Activated naive CD4-positive, alpha-beta T cell treated with anti-CD3 and anti-CD28 coated beads for 36 hours (primary cell): ENCODE results near the gene UCHL3. TPM values are rescaled to one million over a fixed set of nuclear protein-coding genes. Genes with fewer than 3 reads are reported as not detected.
A peak's percentile ranks its signal among the peaks of the same experiment; 100 is the strongest.

ENCODE experiments used
- CTCF ChIA-PET: fragments of 350-600 bp; sonication (Branson Sonifier 250); formaldehyde crosslinking; loops from one replicate; lab custom pipeline; 2021; ENCODE audit warnings: antibody characterized with exemption; lab: Charles Lee
- DNase-seq: peaks from one replicate; pipeline ENCODE4 v3.0.0-alpha.2; 2020
- H3K27ac Mint-ChIP-seq: one replicate; pipeline ENCODE4 v1.8.0; 2021; ENCODE audit warnings: mild to moderate bottlenecking, mixed read lengths
- H3K27me3 Mint-ChIP-seq: one replicate; pipeline ENCODE4 v1.8.0; 2021; ENCODE audit warnings: low read depth, mixed read lengths
- H3K36me3 Mint-ChIP-seq: one replicate; pipeline ENCODE4 v1.8.0; 2021; ENCODE audit warnings: low read depth, mixed read lengths
- H3K4me1 Mint-ChIP-seq: one replicate; pipeline ENCODE4 v1.8.0; 2021; ENCODE audit warnings: low read depth, mixed read lengths
- H3K4me3 Mint-ChIP-seq: one replicate; pipeline ENCODE4 v1.8.0; 2021; ENCODE audit warnings: mild to moderate bottlenecking, moderate library complexity, mixed read lengths
- H3K9me3 Mint-ChIP-seq: one replicate; pipeline ENCODE4 v1.8.0; 2021; ENCODE audit warnings: mixed read lengths
- intact Hi-C: fragments of 100-400 bp; cut with micrococcal nuclease; formaldehyde crosslinking; loops from one replicate; pipeline ENCODE4 v1.15.1; 2023
- total RNA-seq, 2 experiments: library from RNA; stranded (reverse); gene quantifications; one replicate each; pipeline ENCODE4 v1.2.3, GENCODE V29; 2021

The UCHL3 gene
- total RNA-seq = 10 to 100 TPM; 37.3 to 37.6 TPM

DNA sequence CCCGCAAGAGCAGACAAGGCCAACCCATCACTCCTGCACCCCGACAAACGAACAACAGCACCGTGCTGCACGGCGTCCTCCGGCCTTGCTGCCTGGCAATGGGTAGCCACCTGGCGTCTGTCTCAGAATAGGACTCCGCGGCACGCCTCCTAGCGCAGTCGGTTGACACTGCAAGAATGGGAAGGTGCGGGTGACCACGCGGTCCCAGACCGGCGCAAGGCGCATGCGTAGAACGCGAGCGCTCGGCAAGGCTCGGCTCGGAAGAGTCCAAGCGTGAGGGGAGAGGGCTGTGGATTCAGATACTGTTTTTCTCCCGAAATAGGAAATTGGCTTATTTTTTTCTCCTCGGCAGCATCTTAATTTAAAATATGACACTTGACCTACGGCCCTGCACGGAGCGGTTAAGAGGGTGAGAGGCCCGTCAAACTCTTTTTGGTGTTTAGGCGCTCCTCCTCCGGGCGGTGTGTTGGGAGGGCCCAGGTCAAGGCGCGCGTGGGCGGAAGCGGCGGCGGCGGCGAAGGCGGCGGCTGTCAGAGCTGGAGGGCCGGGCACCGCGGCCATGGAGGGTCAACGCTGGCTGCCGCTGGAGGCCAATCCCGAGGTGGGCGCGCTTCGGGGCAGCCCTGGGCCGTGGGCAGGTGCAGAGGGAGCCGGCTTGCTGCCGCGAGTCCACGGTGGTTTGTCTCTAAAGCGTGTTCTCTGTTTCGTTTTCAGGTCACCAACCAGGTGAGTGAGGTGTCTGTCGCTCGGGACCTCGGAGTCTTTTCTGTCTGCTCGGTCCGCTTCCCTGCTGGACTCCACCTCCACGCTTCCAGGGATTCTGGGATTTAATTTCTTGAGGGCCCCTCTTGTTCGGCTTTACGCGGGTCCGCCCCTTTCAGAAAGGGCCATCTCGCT lies at the start of gene UCHL3:
TSS of gene UCHL3 (plus strand) at position 530 of the 897 bp plus-strand sequence. CDS start at position 560, 30 bp downstream.
- Mint-ChIP-seq H3K27ac (peak within 1 kb of the TSS; percentile 94), H3K4me1 (peaks cover 40% of the 10 kb centered on the region), H3K4me3 (peak within 1 kb of the TSS; percentile 87), H3K27me3 (no peaks in the 10 kb centered on the region), H3K9me3 (no peaks in the 10 kb centered on the region), H3K36me3 (peaks cover 13% of the 10 kb centered on the region)
- DNase-seq = peak; percentile 98
- intact Hi-C loops = loop anchor here (1.0 to 10.0 kb wide), 9 partner anchors 12 to 1782 kb away; partner anchors contain the start of genes CLN5, COMMD6, LMO7 and TBC1D4
- CTCF ChIA-PET = no interaction called here

DNA sequence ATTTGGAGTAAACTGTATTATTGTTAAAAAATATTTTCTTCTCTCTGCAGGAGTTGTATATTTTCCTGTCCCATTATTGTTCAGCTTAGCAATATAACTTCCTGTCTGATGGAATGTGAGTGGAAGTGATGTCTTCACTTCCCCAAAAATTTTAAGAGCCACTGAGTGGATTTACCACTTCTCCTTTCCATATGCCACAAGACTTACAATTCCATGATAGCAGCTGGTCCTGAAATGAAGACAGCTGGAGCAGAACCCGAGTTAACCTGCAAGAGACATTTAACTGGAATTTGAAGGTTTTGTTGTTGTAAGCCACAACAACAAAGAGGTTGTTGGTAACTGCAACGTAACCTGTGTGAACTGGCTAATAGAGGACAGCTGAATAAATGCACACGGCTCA lies 44.3 kb upstream of the UCHL3 start:
- CTCF ChIA-PET = interaction anchor here (0.6 kb wide), 1 partner anchor 147 kb away, joined by 3 read pairs; no protein-coding TSS in a partner anchor
- no peaks in the 10 kb centered on the region for H3K9me3 Mint-ChIP-seq
- H3K4me1 Mint-ChIP-seq = no peaks in the 10 kb centered on the region

DNA sequence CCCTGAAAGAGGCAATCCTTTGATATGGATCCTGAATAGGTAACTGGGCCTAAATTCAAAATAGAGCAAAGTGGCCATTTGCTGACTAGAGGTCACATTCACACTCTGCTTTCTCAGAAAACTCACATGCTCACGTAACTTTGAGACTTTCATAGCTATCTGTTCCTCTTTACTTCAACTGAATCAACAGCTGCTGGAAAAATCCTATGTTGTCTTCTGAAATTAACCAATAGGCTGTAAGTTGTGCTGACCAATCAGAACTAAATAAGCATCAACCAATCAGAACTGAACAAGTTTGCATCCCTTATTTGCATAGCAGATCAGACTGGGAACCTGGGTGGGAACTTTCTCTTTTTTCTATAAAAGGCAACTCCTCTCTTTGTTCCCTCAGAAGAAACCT lies 43.6 kb upstream of the UCHL3 start:
- Mint-ChIP-seq H3K4me1 (no peaks in the 10 kb centered on the region), H3K4me3 (no peak overlapping the region), H3K9me3 (no peaks in the 10 kb centered on the region), H3K27ac (no peak overlapping the region), H3K27me3 (no peaks in the 10 kb centered on the region), H3K36me3 (no peaks in the 10 kb centered on the region)
- intact Hi-C loops = no loop called here
- no peak for DNase-seq
- CTCF ChIA-PET = no interaction called here

More for the DNA sequence above, 44.3 kb upstream of the UCHL3 start:
- intact Hi-C loops = no loop called here
- Mint-ChIP-seq H3K27me3 (no peaks in the 10 kb centered on the region), H3K27ac (no peak overlapping the region), H3K36me3 (no peaks in the 10 kb centered on the region), H3K4me3 (no peak overlapping the region)
- DNase-seq = no peak

DNA sequence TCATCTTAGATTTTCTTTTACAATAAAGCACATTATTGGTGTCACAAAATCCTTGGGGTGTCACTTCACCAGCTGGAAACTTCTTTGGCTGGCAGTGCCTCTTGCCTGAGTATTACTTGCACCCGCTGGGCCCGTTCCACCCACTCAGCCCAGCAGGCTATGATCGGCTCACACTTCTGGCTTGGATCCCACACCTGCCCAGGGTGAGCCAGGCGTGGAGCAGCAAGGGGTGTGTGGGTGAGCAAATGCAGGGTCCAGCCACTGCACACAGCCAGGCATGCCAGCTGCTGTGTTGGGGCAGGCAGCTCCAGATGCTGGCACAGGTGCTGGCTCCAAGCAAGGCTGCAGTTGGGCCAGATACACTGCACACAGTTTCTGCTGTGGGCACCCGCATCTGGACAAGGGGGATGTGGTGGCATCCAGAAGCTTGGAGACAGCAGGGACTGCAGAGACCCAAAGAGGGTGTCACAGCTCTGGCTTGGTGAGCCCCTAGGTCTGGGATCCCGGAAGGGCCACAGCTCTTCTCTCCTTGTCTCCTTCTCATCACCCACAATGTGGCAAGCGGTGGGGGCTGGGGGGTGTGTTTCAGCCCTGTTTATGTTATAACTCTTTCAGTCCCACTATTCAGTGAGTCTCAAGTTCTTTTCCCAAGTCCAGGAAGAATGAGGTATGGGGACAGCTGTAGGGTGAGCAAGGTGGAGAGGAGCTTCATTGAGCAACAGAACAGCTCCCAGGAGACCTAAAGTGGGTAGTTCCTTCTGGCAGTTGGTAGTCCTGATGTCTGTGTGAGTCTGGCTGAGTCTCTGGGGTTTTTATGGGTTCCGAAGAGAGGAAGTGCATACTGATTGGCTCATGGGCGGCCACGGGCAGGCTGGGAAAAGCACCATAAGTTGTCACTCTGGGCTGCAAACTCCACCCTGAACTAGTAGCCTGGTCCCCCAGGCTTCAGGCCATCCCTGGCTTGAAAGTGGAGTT lies 42.3 kb upstream of the UCHL3 start:
- Mint-ChIP-seq H3K9me3 (no peaks in the 10 kb centered on the region), H3K4me1 (no peaks in the 10 kb centered on the region), H3K27ac (no peak overlapping the region), H3K4me3 (no peak overlapping the region), H3K27me3 (no peaks in the 10 kb centered on the region), H3K36me3 (no peaks in the 10 kb centered on the region)
- intact Hi-C loops = no loop called here
- no peak for DNase-seq
- CTCF ChIA-PET = interaction anchor here (0.8 kb wide), 1 partner anchor 25 kb away, joined by 3 read pairs; the partner anchor contains the start of gene TBC1D4

DNA sequence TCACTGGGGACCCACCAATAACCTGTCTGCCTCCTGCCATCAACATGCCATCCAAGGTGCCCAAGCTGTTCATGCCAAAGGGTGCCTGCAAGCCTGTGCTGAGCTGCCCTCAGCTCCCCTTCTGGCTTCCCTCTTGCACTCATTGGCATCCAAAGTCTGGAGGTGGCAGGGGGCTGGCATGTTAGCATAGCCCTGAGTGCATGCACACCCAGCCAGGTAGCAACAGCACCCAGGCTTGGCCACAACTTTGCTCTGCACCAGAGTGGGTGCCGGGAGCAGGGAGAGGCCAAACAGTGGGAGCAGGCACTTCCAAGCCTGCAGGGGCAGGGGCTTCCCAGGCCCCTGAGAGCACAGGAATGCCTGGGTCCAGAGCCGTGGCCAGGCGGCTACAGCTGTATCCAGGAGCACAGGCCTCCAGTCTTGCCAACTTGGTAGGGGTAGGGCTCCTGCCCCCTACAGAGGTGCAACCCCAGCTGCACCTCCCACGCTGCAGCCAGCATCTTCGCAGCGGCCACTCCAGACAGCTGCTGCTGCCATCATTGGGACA lies 41.5 kb upstream of the UCHL3 start:
- intact Hi-C loops = no loop called here
- CTCF ChIA-PET = interaction anchor here (0.8 kb wide), 1 partner anchor 26 kb away, joined by 3 read pairs; the partner anchor contains the start of gene TBC1D4

DNA sequence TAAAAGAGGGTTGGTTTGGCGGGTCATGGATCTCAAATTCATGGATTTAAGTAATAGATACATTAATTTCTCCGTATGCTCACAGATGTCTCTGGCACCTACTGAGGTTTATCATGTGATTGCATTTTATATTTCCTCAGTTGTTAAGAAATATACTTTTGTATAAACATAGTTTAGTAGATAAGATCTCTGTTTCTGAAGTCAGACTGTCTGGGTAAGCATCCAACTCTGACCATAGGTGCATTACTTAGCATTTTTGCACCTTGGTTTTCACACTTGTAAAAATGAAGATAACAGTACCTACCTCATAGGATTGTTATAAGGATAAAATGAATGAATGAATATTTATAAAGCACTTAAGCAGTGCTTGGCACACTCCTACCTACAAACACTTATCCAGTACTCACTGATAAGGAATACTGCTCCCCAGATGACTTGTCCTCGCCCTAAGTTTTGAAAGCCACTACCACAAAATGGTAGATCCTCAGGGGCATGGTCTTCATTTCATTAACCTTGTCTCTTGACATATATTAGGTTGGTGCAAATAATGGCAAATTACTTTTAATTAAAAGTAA lies 38.5 kb upstream of the UCHL3 start:
- no peaks in the 10 kb centered on the region for H3K36me3 Mint-ChIP-seq
- H3K9me3 Mint-ChIP-seq = no peaks in the 10 kb centered on the region
- no peaks in the 10 kb centered on the region for H3K4me1 Mint-ChIP-seq
- no peak overlapping the region for H3K4me3 Mint-ChIP-seq
- no peak for DNase-seq
- H3K27me3 Mint-ChIP-seq = peaks cover 3% of the 10 kb centered on the region
- H3K27ac Mint-ChIP-seq = no peak overlapping the region
- CTCF ChIA-PET = no interaction called here
- intact Hi-C loops = no loop called here

More for the DNA sequence above, 41.5 kb upstream of the UCHL3 start:
- Mint-ChIP-seq H3K4me1 (no peaks in the 10 kb centered on the region), H3K27me3 (peaks cover 2% of the 10 kb centered on the region), H3K36me3 (no peaks in the 10 kb centered on the region), H3K4me3 (no peak overlapping the region), H3K9me3 (no peaks in the 10 kb centered on the region), H3K27ac (no peak overlapping the region)
- DNase-seq = no peak

DNA sequence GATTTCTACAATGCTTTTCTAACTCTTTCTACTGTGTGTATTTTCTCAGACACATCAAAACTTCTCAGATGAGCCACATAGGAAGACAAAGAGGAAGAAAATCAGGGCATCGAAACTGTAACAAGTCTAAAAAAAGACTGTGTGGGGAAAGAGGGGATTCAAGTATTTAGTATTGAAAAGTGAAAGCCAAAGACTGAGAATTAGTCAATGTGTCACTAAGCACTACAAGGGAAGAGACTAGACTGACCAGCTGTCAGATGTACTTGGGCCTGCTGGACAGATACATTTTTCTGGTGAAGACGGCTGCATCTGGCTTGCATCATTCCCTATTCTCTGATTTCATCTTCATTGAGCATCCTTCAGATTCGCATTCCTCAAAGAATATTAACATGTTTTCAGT lies 37.3 kb upstream of the UCHL3 start:
- DNase-seq = no peak
- intact Hi-C loops = no loop called here
- Mint-ChIP-seq H3K4me3 (no peak overlapping the region), H3K9me3 (no peaks in the 10 kb centered on the region), H3K36me3 (no peaks in the 10 kb centered on the region), H3K27me3 (peaks cover 3% of the 10 kb centered on the region), H3K27ac (no peak overlapping the region), H3K4me1 (no peaks in the 10 kb centered on the region)
- CTCF ChIA-PET = no interaction called here

DNA sequence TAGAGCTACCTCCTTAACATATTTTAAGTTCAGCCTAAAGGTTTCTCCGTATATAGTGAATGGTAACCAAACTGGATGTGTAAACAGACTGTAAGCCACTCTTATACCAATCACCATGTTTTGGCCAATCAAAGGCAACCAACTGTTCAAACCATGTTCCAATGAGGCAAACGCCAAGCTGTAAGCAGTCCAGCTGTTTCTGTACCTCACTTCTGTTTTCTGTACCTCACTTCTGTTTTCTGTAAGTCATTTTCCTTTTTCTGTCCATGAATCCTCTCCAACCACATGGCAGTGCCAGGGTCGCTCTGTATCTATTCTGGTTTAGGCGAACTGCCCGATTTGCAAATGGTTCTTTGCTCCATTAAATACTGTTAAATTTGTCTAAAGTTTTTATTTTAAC lies 36.3 kb upstream of the UCHL3 start:
- no peaks in the 10 kb centered on the region for H3K9me3 Mint-ChIP-seq
- intact Hi-C loops = no loop called here
- CTCF ChIA-PET = no interaction called here
- DNase-seq = no peak
- H3K27ac Mint-ChIP-seq = no peak overlapping the region
- H3K27me3 Mint-ChIP-seq = peaks cover 3% of the 10 kb centered on the region
- no peaks in the 10 kb centered on the region for H3K4me1 Mint-ChIP-seq
- H3K36me3 Mint-ChIP-seq = no peaks in the 10 kb centered on the region
- no peak overlapping the region for H3K4me3 Mint-ChIP-seq

DNA sequence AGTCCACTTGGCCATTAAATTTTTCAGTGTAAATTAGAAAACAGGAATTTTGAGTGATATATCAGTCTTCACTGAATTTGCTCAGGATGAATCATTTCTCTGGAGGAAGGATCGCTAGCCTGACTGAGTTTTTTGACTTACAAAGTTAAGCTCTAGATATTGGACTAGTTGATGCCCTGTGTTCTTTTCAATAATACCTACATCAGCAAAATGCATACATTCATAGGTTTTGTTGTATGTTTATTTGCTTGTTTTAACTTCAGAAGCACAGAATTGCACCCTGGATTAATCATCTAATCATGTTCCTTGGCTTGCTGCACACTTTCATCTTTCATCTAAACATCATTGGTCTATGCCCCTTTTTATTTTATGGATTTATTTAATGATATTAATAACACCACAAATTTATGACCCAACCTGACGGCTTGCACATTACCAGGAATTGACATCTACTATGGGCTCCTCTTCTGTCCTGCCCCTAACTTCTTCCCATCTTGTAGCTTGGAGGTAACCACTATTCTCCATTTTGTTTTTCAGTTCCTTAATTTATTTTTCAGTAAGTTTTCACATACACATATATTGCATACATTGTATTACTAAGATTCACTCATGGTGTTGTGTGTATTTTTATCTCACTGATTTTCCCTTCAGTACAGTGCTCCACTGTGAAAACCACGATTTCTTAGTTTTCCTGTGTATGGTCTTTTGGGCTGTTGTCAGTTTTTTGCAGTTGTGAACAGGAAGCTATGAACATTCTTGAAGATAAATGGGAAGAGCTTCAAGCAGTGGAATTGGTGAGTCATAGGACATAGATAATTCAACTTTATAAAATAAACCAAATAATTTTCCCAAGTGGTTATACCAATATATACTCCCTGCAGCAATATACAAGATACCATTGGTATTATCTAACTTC lies 35.3 kb upstream of the UCHL3 start:
- CTCF ChIA-PET = interaction anchor here (0.6 to 1.0 kb wide), 2 partner anchors 8 to 32 kb away, joined by 3 read pairs; no protein-coding TSS in a partner anchor
- no peaks in the 10 kb centered on the region for H3K4me1 Mint-ChIP-seq
- no peak overlapping the region for H3K4me3 Mint-ChIP-seq
- peaks cover 3% of the 10 kb centered on the region for H3K27me3 Mint-ChIP-seq
- no peak for DNase-seq
- no peaks in the 10 kb centered on the region for H3K36me3 Mint-ChIP-seq
- H3K27ac Mint-ChIP-seq = no peak overlapping the region
- no peaks in the 10 kb centered on the region for H3K9me3 Mint-ChIP-seq
- intact Hi-C loops = no loop called here

DNA sequence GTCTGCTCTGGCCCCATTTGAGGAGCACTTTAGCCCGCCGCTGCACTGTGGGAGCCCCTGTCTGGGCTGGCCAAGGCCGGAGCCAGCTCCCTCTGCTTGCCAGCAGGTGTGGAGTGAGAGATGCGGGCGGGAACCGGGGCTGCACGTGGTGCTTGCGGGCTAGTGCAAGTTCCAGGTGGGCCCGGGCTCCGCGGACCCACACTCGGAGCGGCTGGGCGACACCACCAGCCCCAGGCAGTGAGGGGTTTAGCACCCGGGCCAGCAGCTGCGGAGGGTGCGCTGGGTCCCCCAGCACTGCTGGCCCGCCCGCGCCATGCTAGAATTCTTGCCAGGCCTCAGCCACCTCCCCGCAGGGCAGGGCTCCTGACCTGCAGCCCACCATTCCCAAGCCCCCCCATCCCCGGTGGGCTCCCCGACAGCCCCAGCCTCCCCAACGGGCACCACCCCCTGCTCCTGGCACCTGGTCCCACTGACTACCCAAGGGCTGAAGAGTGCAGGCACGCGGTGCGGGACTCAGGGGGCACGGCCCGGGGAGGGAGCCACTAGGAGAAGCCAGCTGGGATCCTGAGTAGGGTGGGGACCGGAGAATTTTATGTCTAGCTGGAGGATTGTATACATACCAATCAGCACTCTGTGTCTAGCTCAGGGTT lies 31.0 kb upstream of the UCHL3 start:
- H3K4me1 Mint-ChIP-seq = no peaks in the 10 kb centered on the region
- no peak overlapping the region for H3K27ac Mint-ChIP-seq
- H3K4me3 Mint-ChIP-seq = no peak overlapping the region
- H3K27me3 Mint-ChIP-seq = no peaks in the 10 kb centered on the region
- intact Hi-C loops = no loop called here
- CTCF ChIA-PET = no interaction called here
- DNase-seq = no peak
- no peaks in the 10 kb centered on the region for H3K9me3 Mint-ChIP-seq
- no peaks in the 10 kb centered on the region for H3K36me3 Mint-ChIP-seq
